ENCODE data around the gene MBIP.

- TF ChIP-seq CTCF (IDR thresholded peaks at IDR 0.05) (no peak), POLR2A (IDR thresholded peaks at IDR 0.05) (no peak)
Measured at GRCh38 chr14:36260970-36261640, 59.3 kb downstream of the MBIP start.
